Measurements from ENCODE around the gene WDR44.

Gene WDR44

GRCh38 chrX:118498351-118498750, 152.4 kb downstream of the WDR44 start:
- no peak overlapping the region for H3K4me3 ChIP-seq (ENCODE audit: low read depth, low read length)
- no peak for TF ChIP-seq CTCF (IDR thresholded peaks at IDR 0.05; ENCODE audit: low read depth, low read length, missing control alignments)
- no peak for DNase-seq (ENCODE audit: low read depth)

GRCh38 chrX:118498755-118499154, 152.8 kb downstream of the WDR44 start:
- no peak overlapping the region for H3K4me3 ChIP-seq (ENCODE audit: low read depth, low read length)
- no peak for TF ChIP-seq CTCF (IDR thresholded peaks at IDR 0.05; ENCODE audit: low read depth, low read length, missing control alignments)
- no peak for DNase-seq (ENCODE audit: low read depth)

- H3K4me3 ChIP-seq (ENCODE audit: low read depth, low read length) = no peak overlapping the region
- no peak for TF ChIP-seq CTCF (IDR thresholded peaks at IDR 0.05; ENCODE audit: low read depth, low read length, missing control alignments)
- no peak for DNase-seq (ENCODE audit: low read depth)
Observed at GRCh38 chrX:118499295-118499694, 153.4 kb downstream of the WDR44 start.
